ENCODE results near the gene ZNF816. TPM values are rescaled to one million over a fixed set of nuclear protein-coding genes. Genes with fewer than 3 reads are reported as not detected.

ZNF816 gene
- total RNA-seq, 1 experiment from 2014 or later = 5.4 TPM

- H3K4me1 Mint-ChIP-seq (ENCODE audit: insufficient read depth, unreplicated experiment) = no peaks in the 10 kb centered on the region
- H3K4me3 Mint-ChIP-seq (ENCODE audit: unreplicated experiment) = no peak overlapping the region
- no TSS peak for BruUV-seq (replicated peaks)
- intact Hi-C loops (cut with micrococcal nuclease) = no loop called here
- ChIA-PET POLR2A (interaction anchor here (0.7 kb wide), 1 partner anchor 1113 kb away, joined by 3 read pairs; the partner anchor contains the start of genes PRPF31 and TFPT), CTCF (interaction anchor here (0.6 kb wide), 1 partner anchor 18 kb away, joined by 4 read pairs; no protein-coding TSS in a partner anchor)
- no peak for TF ChIP-seq CTCF (IDR thresholded peaks at IDR 0.05; ENCODE audit: unreplicated experiment)
- no peaks in the 10 kb centered on the region for H3K9me3 Mint-ChIP-seq (ENCODE audit: unreplicated experiment)
- no peak for DNase-seq (ENCODE audit: unreplicated experiment)
- no peaks in the 10 kb centered on the region for H3K36me3 Mint-ChIP-seq (ENCODE audit: insufficient read depth, unreplicated experiment)
- no peaks in the 10 kb centered on the region for H3K27me3 Mint-ChIP-seq (ENCODE audit: insufficient read depth, unreplicated experiment)
- no peak overlapping the region for H3K27ac Mint-ChIP-seq (ENCODE audit: low read depth, unreplicated experiment)
These were observed 39.8 kb upstream of the ZNF816 start for GRCh38 chr19:53002479-53002878.

DNA sequence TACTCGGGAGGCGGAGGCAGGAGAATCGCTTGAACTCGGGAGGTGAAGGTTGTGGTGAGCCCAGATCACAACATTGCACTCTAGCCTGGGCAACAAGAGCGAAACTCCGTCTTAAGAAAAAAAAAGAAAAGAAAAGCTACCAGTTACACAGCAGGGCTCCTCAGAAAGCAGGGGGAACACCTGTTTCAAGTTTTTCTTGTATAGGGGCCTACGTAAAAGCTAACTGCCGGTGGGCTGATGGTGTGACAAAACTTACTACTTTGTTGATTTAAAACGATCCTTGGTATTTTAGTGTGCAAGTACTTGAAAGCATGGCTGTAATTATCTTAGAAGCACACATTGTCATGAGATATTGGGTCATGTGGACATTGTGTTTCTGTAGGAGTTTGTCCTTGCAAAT, 35.3 kb upstream of the ZNF816 start:
- no peak overlapping the region for H3K4me3 Mint-ChIP-seq (ENCODE audit: unreplicated experiment)
- intact Hi-C loops (cut with micrococcal nuclease) = no loop called here
- H3K27ac Mint-ChIP-seq (ENCODE audit: low read depth, unreplicated experiment) = no peak overlapping the region
- no TSS peak for BruUV-seq (replicated peaks)
- H3K27me3 Mint-ChIP-seq (ENCODE audit: insufficient read depth, unreplicated experiment) = no peaks in the 10 kb centered on the region
- ChIA-PET POLR2A (no interaction called here), CTCF (interaction anchor here (0.7 kb wide), 1 partner anchor 22 kb away, joined by 3 read pairs; no protein-coding TSS in a partner anchor)
- H3K9me3 Mint-ChIP-seq (ENCODE audit: unreplicated experiment) = no peaks in the 10 kb centered on the region
- H3K4me1 Mint-ChIP-seq (ENCODE audit: insufficient read depth, unreplicated experiment) = no peaks in the 10 kb centered on the region
- no peak for TF ChIP-seq CTCF (IDR thresholded peaks at IDR 0.05; ENCODE audit: unreplicated experiment)
- no peak for DNase-seq (ENCODE audit: unreplicated experiment)
- H3K36me3 Mint-ChIP-seq (ENCODE audit: insufficient read depth, unreplicated experiment) = no peaks in the 10 kb centered on the region

GRCh38 chr19:52995711-52996110, 33.0 kb upstream of the ZNF816 start:
- peaks cover 11% of the 10 kb centered on the region for H3K9me3 Mint-ChIP-seq (ENCODE audit: unreplicated experiment)
- H3K27ac Mint-ChIP-seq (ENCODE audit: low read depth, unreplicated experiment) = no peak overlapping the region
- POLR2A ChIA-PET = no interaction called here
- H3K27me3 Mint-ChIP-seq (ENCODE audit: insufficient read depth, unreplicated experiment) = no peaks in the 10 kb centered on the region
- CTCF ChIA-PET = interaction anchor here (0.6 to 0.7 kb wide), 2 partner anchors 1093 to 1486 kb away, joined by 3 to 4 read pairs; no protein-coding TSS in a partner anchor
- no TSS peak for BruUV-seq (replicated peaks)
- H3K4me1 Mint-ChIP-seq (ENCODE audit: insufficient read depth, unreplicated experiment) = peaks cover 9% of the 10 kb centered on the region
- H3K36me3 Mint-ChIP-seq (ENCODE audit: insufficient read depth, unreplicated experiment) = no peaks in the 10 kb centered on the region
- no peak for DNase-seq (ENCODE audit: unreplicated experiment)
- TF ChIP-seq CTCF (IDR thresholded peaks at IDR 0.05; ENCODE audit: unreplicated experiment) = no peak
- H3K4me3 Mint-ChIP-seq (ENCODE audit: unreplicated experiment) = no peak overlapping the region
- intact Hi-C loops (cut with micrococcal nuclease) = no loop called here

DNA sequence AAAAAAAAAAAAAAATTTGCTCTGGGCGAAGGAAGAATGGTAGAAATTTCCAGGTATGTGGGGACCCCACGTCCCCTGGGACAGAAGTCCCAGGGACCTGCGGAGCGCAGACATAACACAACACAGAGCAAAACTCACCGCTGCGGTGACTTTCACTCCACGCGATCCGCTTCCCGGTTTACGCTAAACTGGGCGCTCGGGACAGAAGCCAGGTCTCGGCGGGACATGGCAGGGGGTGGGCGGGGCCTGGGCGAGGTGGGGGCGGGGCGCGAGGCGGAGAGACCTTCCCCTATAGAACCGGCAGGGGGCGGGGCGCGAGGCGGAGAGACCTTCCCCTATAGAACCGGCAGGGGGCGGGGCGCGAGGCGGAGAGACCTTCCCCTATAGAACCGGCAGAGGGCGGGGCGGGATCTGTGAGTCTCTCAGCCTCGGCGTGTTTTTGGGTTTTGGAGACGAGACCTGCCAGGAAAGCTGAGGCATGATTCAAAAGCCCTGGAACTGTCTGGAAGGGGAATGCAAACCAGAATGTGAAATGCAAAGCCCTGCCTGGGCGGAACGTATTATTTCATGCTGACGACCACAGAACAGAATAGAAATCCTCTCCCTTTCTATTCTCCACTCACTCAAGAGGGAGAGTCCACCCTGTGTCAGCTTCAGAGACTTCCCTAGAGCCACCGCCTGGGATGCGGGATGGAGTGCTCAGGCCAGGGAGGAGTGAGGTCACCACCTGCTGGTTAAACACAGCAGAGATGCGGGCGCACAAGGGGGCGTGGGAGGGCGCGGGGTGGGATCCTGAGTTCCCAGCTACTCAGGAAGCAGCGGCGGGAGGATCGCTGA, 30.9 kb upstream of the ZNF816 start:
- Mint-ChIP-seq H3K9me3 (ENCODE audit: unreplicated experiment) (peaks cover 17% of the 10 kb centered on the region), H3K36me3 (ENCODE audit: insufficient read depth, unreplicated experiment) (no peaks in the 10 kb centered on the region), H3K4me1 (ENCODE audit: insufficient read depth, unreplicated experiment) (peaks cover 9% of the 10 kb centered on the region), H3K4me3 (ENCODE audit: unreplicated experiment) (no peak overlapping the region), H3K27ac (ENCODE audit: low read depth, unreplicated experiment) (no peak overlapping the region), H3K27me3 (ENCODE audit: insufficient read depth, unreplicated experiment) (no peaks in the 10 kb centered on the region)
- POLR2A ChIA-PET = interaction anchor here (0.9 kb wide), 1 partner anchor 17 kb away, joined by 3 read pairs; no protein-coding TSS in a partner anchor
- BruUV-seq (replicated peaks) = no TSS peak
- CTCF ChIA-PET = interaction anchor here (0.6 to 0.9 kb wide), 3 partner anchors 16 to 52 kb away, joined by 3 to 5 read pairs (median 3); no protein-coding TSS in a partner anchor
- intact Hi-C loops (cut with micrococcal nuclease) = no loop called here
- no peak for DNase-seq (ENCODE audit: unreplicated experiment)
- peak; percentile 38 for TF ChIP-seq CTCF (IDR thresholded peaks at IDR 0.05; ENCODE audit: unreplicated experiment)
